ENCODE data around the gene METAP2. TPM values are rescaled to one million over a fixed set of nuclear protein-coding genes. Genes with fewer than 3 reads are reported as not detected.

The METAP2 gene
- total and polyA plus RNA-seq, 2 of the 8 experiments (the other 6 are each of a cell fraction or from before 2014, with no cell fraction given), result 41.3 to 114 TPM

DNA sequence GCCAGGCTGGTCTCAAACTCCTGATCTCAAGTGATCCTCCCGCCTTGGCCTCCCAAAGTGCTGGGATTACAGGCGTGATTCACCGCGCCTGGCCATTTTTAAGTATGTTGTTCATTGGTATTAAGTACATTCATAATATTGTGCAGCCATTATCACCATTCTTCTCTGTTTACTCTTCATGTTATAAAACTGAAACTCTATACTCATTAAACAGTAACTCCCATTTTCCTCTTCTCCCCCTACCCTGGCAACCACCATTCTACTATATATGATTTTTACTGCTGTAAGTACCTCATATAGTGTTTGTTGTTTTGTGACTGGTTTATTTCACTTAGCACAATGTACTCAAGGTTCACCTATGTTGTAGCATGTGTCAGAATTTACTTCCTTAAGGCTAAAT, 23.1 kb downstream of the METAP2 start:
- TF ChIP-seq SP1 (IDR thresholded peaks at IDR 0.05; ENCODE audit: low read depth, low read length) (no peak), PHF8 (conservative IDR thresholded peaks at IDR 0.05; ENCODE audit: low read depth, low read length) (no peak), SP4 (IDR thresholded peaks at IDR 0.05; ENCODE audit: low read length) (no peak), RNF2 (IDR thresholded peaks at IDR 0.05; ENCODE audit: borderline replicate concordance, low read depth, low read length, missing control alignments, poor library complexity, severe bottlenecking) (no peak), TAF1 (IDR thresholded peaks at IDR 0.05; ENCODE audit: low read depth, low read length) (no peak), SRF (IDR thresholded peaks at IDR 0.05; ENCODE audit: low read depth, low read length) (no peak), TBP (IDR thresholded peaks at IDR 0.05; ENCODE audit: low read depth, low read length) (no peak), EGR1 (IDR thresholded peaks at IDR 0.05; ENCODE audit: borderline replicate concordance, low read depth, low read length) (no peak), SIN3A (conservative IDR thresholded peaks at IDR 0.05 in 1 of 2, IDR thresholded peaks at IDR 0.05 in 1 of 2; ENCODE audit: low read depth in 1 of 2, low read length in 2 of 2) (no peak), CBX5 (IDR thresholded peaks at IDR 0.05; ENCODE audit: low read depth, low read length) (no peak)
- peaks cover 4% of the 10 kb centered on the region for H3K79me1 ChIP-seq (ENCODE audit: low read depth, low read length)
- POLR2A ChIA-PET (ENCODE audit: partially characterized antibody), result no interaction called here
- CTCF ChIA-PET (ENCODE audit: partially characterized antibody), result no interaction called here
- H3K4ac ChIP-seq (replicated peaks; ENCODE audit: insufficient read length, low read depth, low read length), result no peak overlapping the region
- FAIRE-seq (no peak), DNase-seq (ENCODE audit: low read depth in 1 of 2, low spot score in 2 of 2) (no peak)
- 94% methylated on average over 4 of the region's 4 CpGs; no CpG with 5 or more reads in 1 of the 2 experiments for WGBS, 2 experiments (ENCODE audit: extremely low coverage in 1 of 2, insufficient coverage in 1 of 2, insufficient read length in 1 of 2, insufficient replicate concordance in 2 of 2, low coverage in 1 of 2, low lambda C conversion rate in 2 of 2, missing lambda C conversion rate in 1 of 2)
- H3K4me1 ChIP-seq (replicated peaks in 1 of 4; ENCODE audit: control insufficient read depth in 3 of 4, insufficient read depth in 4 of 4, low read length in 3 of 4), result no peaks in the 10 kb centered on the region
- no peak overlapping the region for H3K4me3 ChIP-seq (ENCODE audit: extremely low read depth in 1 of 4, insufficient read depth in 2 of 4, low read depth in 3 of 4, low read length in 4 of 4)
- H2BK12ac ChIP-seq (ENCODE audit: low read depth, low read length), result no peak overlapping the region
- H3K4me2 ChIP-seq (ENCODE audit: insufficient read depth in 1 of 2, low read depth in 2 of 2, low read length in 2 of 2), result no peak overlapping the region
- H2BK120ac ChIP-seq (replicated peaks; ENCODE audit: low read depth, low read length), result no peak overlapping the region
- H2BK15ac ChIP-seq (ENCODE audit: low read length), result no peak overlapping the region
- H4K5ac ChIP-seq (ENCODE audit: insufficient read length, low read depth, low read length), result no peak overlapping the region
- H3K36me3 ChIP-seq (ENCODE audit: control insufficient read depth in 2 of 4, insufficient read depth in 4 of 4, low read length in 3 of 4), result peaks cover 6 to 75% (median 33%) of the 10 kb centered on the region in 4 experiments
- H2BK20ac ChIP-seq (ENCODE audit: low read length), result no peak overlapping the region
- H4K8ac ChIP-seq (ENCODE audit: extremely low read depth, insufficient read depth, low read length), result no peak overlapping the region
- no peaks in the 10 kb centered on the region for H3K27me3 ChIP-seq (replicated peaks in 1 of 4; ENCODE audit: control insufficient read depth in 3 of 4, extremely low read depth in 1 of 4, insufficient read depth in 3 of 4, low read length in 3 of 4)
- no peak overlapping the region for H3K27ac ChIP-seq (ENCODE audit: low read depth, low read length)
- no peak overlapping the region for H3K18ac ChIP-seq (ENCODE audit: extremely low read depth, low read length)
- H3K9me3 ChIP-seq (ENCODE audit: insufficient read depth in 2 of 2, low read depth in 1 of 2, low read length in 1 of 2), result no peaks in the 10 kb centered on the region
- peaks cover 0 to 27% of the 10 kb centered on the region in 2 experiments; a peak in 2 of 4 replicates for H3K79me2 ChIP-seq (ENCODE audit: control insufficient read depth in 1 of 2, insufficient read depth in 2 of 2, low read length in 2 of 2)
- no peak overlapping the region for H3K23ac ChIP-seq (ENCODE audit: insufficient read length)
- no peaks in the 10 kb centered on the region; the same call in 1 of the 2 replicates for H3K23me2 ChIP-seq (ENCODE audit: low read depth, low read length)
- no peak overlapping the region for H3K14ac ChIP-seq (ENCODE audit: insufficient read length)
- peaks cover 0 to under 1% of the 10 kb centered on the region in 2 experiments for H4K20me1 ChIP-seq (replicated peaks in 1 of 2; ENCODE audit: control insufficient read depth in 1 of 2, insufficient read depth in 2 of 2, low read length in 2 of 2)
- no peak overlapping the region for H2AFZ ChIP-seq (ENCODE audit: low read length)
- H2BK5ac ChIP-seq (ENCODE audit: low read depth, low read length), result no peak overlapping the region
- H4K91ac ChIP-seq (replicated peaks; ENCODE audit: insufficient read length, low read length), result no peak overlapping the region
- no peak overlapping the region for H3K9ac ChIP-seq (replicated peaks in 1 of 4; ENCODE audit: extremely low read depth in 1 of 4, low read depth in 3 of 4, low read length in 3 of 4)
- no peak overlapping the region for H2AK5ac ChIP-seq (ENCODE audit: low read depth, low read length)
- H3K56ac ChIP-seq (replicated peaks; ENCODE audit: insufficient read length, low read depth, low read length), result no peak overlapping the region

All from H1 (cell line).